Progenitor cell of endocrine pancreas (in vitro differentiated cells): Measurements from ENCODE around the gene MGAT5B. TPM values are rescaled to one million over a fixed set of nuclear protein-coding genes. Genes with fewer than 3 reads are reported as not detected.

Source experiments
- DNase-seq: peaks from one replicate; pipeline ENCODE4 v3.0.0; 2021; ENCODE audit warnings: low spot score; ENCODE audit not compliant: unreplicated experiment
- H3K27ac Mint-ChIP-seq: 2 replicates; pipeline ENCODE4 v1.8.0; 2021; ENCODE audit warnings: mild to moderate bottlenecking, moderate library complexity, mixed read lengths
- H3K27me3 Mint-ChIP-seq: 2 replicates; pipeline ENCODE4 v1.8.0; 2021; ENCODE audit warnings: mixed read lengths
- H3K36me3 Mint-ChIP-seq: 2 replicates; pipeline ENCODE4 v1.8.0; 2022; ENCODE audit warnings: mixed read lengths; ENCODE audit not compliant: insufficient read depth
- H3K4me1 Mint-ChIP-seq: 2 replicates; pipeline ENCODE4 v1.8.0; 2021; ENCODE audit warnings: low read depth, mixed read lengths
- H3K4me3 Mint-ChIP-seq: 2 replicates; pipeline ENCODE4 v1.8.0; 2021; ENCODE audit warnings: low read depth, mild to moderate bottlenecking, moderate library complexity, mixed read lengths
- H3K9me3 Mint-ChIP-seq: 2 replicates; pipeline ENCODE4 v1.8.0; 2021; ENCODE audit warnings: low read depth, mixed read lengths
- CTCF ChIP-seq: fragments of 200-600 bp; sonication (generic); IDR thresholded peaks from one replicate; pipeline ENCODE4 v1.5.0; 2021; ENCODE audit warnings: antibody characterized with exemption, mild to moderate bottlenecking; ENCODE audit not compliant: unreplicated experiment
- total RNA-seq: library from RNA; stranded (reverse); gene quantifications from 2 replicates; pipeline ENCODE4 v1.2.1, GENCODE V29; 2021

The MGAT5B gene
- total RNA-seq, 1 donor from 2014 or later = 2.8 TPM

GRCh38 chr17:76997981-76998531 lies 129.9 kb downstream of the MGAT5B start:
- no peaks in the 10 kb centered on the region for H3K9me3 Mint-ChIP-seq
- peaks cover 17% of the 10 kb centered on the region for H3K27me3 Mint-ChIP-seq
- no peak for DNase-seq
- no peak overlapping the region for H3K27ac Mint-ChIP-seq
- peaks cover 16% of the 10 kb centered on the region for H3K4me1 Mint-ChIP-seq
- no peak for TF ChIP-seq CTCF
- H3K4me3 Mint-ChIP-seq = no peak overlapping the region
- H3K36me3 Mint-ChIP-seq = no peaks in the 10 kb centered on the region

- Mint-ChIP-seq H3K36me3 (no peaks in the 10 kb centered on the region), H3K27ac (no peak overlapping the region), H3K4me3 (no peak overlapping the region), H3K9me3 (no peaks in the 10 kb centered on the region), H3K4me1 (peaks cover 16% of the 10 kb centered on the region), H3K27me3 (peaks cover 17% of the 10 kb centered on the region)
- TF ChIP-seq CTCF = no peak
- DNase-seq = no peak
Measured at GRCh38 chr17:76998839-76999238, 130.6 kb downstream of the MGAT5B start.

Other genes with a start within 250 kb of the MGAT5B start
- 6.6 and 8.4 TPM in 2 replicates for gene ST6GALNAC1, start 224.6 kb upstream of the MGAT5B start, total RNA-seq
- 93.3 and 94.9 TPM in 2 replicates for gene MXRA7, start 157.4 kb upstream of the MGAT5B start, total RNA-seq
- 24.1 and 25.6 TPM in 2 replicates for gene JMJD6, start 141.8 kb upstream of the MGAT5B start, total RNA-seq
- 28.2 TPM in 2 replicates for gene METTL23, start 141.6 kb upstream of the MGAT5B start, total RNA-seq
- gene SRSF2, start 131.1 kb upstream of the MGAT5B start, total RNA-seq = 265 and 276 TPM in 2 replicates
- 35.6 and 38.7 TPM in 2 replicates for gene MFSD11, start 130.3 kb upstream of the MGAT5B start, total RNA-seq